HepG2 (cell line): Measurements from ENCODE around the gene SUSD6. TPM values are rescaled to one million over a fixed set of nuclear protein-coding genes. Genes with fewer than 3 reads are reported as not detected.

Experiments
- ATAC-seq: fragments of 200-7000 bp; cut with Tn5 transposase; 3 replicates; pipeline ENCODE4 v1.9.1; 2020; ENCODE audit warnings: mild to moderate bottlenecking, moderate library complexity
- BruUV-seq: library from RNA; stranded (reverse); fragments of 400-500 nt; replicated peaks from 2 replicates; lab custom pipeline; 2021; lab: Mats Ljungman, UMichigan
- CTCF ChIA-PET: fragments of 300-600 bp; formaldehyde crosslinking; extraction: SDS; loops from one replicate; lab custom pipeline; 2021; ENCODE audit warnings: low total read pairs, inconsistent platforms, low intra/inter-chr PET ratio; lab: Yijun Ruan, JAX
- POLR2A ChIA-PET: fragments of 350-600 bp; sonication (Branson Sonifier 250); formaldehyde crosslinking; loops from one replicate; lab custom pipeline; 2020; ENCODE audit warnings: antibody characterized with exemption, inconsistent platforms; lab: Yijun Ruan, JAX
- DNase-seq: peaks from one replicate; pipeline ENCODE4 v3.0.0-alpha.2; 2015; ENCODE audit warnings: low spot score
- FAIRE-seq: peaks from 3 replicates; lab custom pipeline; 2011; peaks lifted over from hg19 to GRCh38; lab: Jason Lieb, UNC
- H2AFZ ChIP-seq: one replicate; pipeline ENCODE4 v1.6.1; 2011; ENCODE audit warnings: low read length, inconsistent platforms
- H3K27ac ChIP-seq: fragments of 300-600 bp; 3 replicates; pipeline ENCODE4 v1.8.0; 2011; ENCODE audit warnings: mixed run types, mild to moderate bottlenecking, mixed read lengths, low read length, inconsistent platforms; ENCODE audit not compliant: insufficient read depth; ENCODE audit errors: extremely low read length
- H3K27me3 ChIP-seq, 2 experiments: fragments of 200-600 bp in 1 of 2; 2 replicates in 1 of 2; 3 replicates in 1 of 2; pipeline versions ENCODE4 v1.6.0 to v1.8.0; 2011; ENCODE audit warnings: low read length in 2 of 2, mild to moderate bottlenecking in 2 of 2, moderate library complexity in 2 of 2, inconsistent platforms in 1 of 2; ENCODE audit not compliant: insufficient read depth in 2 of 2, control insufficient read depth in 1 of 2
- H3K36me3 ChIP-seq, 2 experiments: fragments of 200-600 bp in 1 of 2; replicated peaks in 1 of 2; 2 replicates in 1 of 2; 3 replicates in 1 of 2; pipeline versions ENCODE4 v1.5.1 to v1.8.0; 2011; ENCODE audit warnings: low read length in 2 of 2, inconsistent platforms in 1 of 2; ENCODE audit not compliant: insufficient read depth in 2 of 2, control insufficient read depth in 1 of 2
- H3K4me1 ChIP-seq: 2 replicates; pipeline ENCODE4 v1.5.1; 2012; ENCODE audit warnings: low read length, inconsistent platforms; ENCODE audit not compliant: insufficient read depth
- H3K4me2 ChIP-seq: 2 replicates; pipeline ENCODE4 v1.6.0; 2011; ENCODE audit warnings: low read depth, low read length, inconsistent platforms
- H3K4me3 ChIP-seq, 3 experiments: fragments of 200-600 bp in 1 of 3; sonication (generic), shearing (Covaris generic) in 1 of 3; replicated peaks in 1 of 3; 2 replicates each; pipeline ENCODE4 v1.5.1; 2011 to 2016; ENCODE audit warnings: low read length in 3 of 3, inconsistent platforms in 2 of 3, low read depth in 2 of 3, mild to moderate bottlenecking in 2 of 3, control low read depth in 1 of 3, mixed read lengths in 1 of 3; ENCODE audit not compliant: insufficient read depth in 1 of 3
- H3K79me2 ChIP-seq: one replicate; pipeline ENCODE4 v1.6.1; 2011; ENCODE audit warnings: low read length, inconsistent platforms; ENCODE audit not compliant: insufficient read depth
- H3K9ac ChIP-seq: 2 replicates; pipeline ENCODE4 v1.6.0; 2011; ENCODE audit warnings: mild to moderate bottlenecking, low read depth, low read length, inconsistent platforms; ENCODE audit not compliant: insufficient read depth
- H3K9me3 ChIP-seq: 2 replicates; pipeline ENCODE4 v1.5.1; 2012; ENCODE audit warnings: mild to moderate bottlenecking, low read length
- H4K20me1 ChIP-seq: 2 replicates; pipeline ENCODE4 v1.6.0; 2011; ENCODE audit warnings: inconsistent platforms, mild to moderate bottlenecking, low read length, moderate library complexity; ENCODE audit not compliant: insufficient read depth
- GMEB2 ChIP-seq: IDR thresholded peaks from 2 replicates; pipeline ENCODE4 v1.6.1; 2016; ENCODE audit warnings: missing biosample characterization, missing genetic modification reagents, low read depth
- HMG20A ChIP-seq: IDR thresholded peaks from 2 replicates; pipeline ENCODE4 v1.6.1; 2016; ENCODE audit warnings: borderline replicate concordance
- HOXA9 ChIP-seq: sonication (generic); formaldehyde crosslinking; IDR thresholded peaks from 2 replicates; pipeline ENCODE4 v1.8.1; 2022; ENCODE audit warnings: missing genetic modification reagents, mild to moderate bottlenecking, moderate library complexity, borderline replicate concordance
- MAFK ChIP-seq, 2 experiments: IDR thresholded peaks in 1 of 2; conservative IDR thresholded peaks in 1 of 2; 2 replicates each; pipeline ENCODE4 v1.6.1; 2011; ENCODE audit warnings: improper control_type of control experiment in 2 of 2, low read length in 2 of 2
- MEF2D ChIP-seq: sonication (generic); formaldehyde crosslinking; IDR thresholded peaks from 2 replicates; pipeline ENCODE4 v1.5.1; 2020; ENCODE audit warnings: mild to moderate bottlenecking, missing genetic modification reagents
- NR3C1 ChIP-seq: sonication (generic); formaldehyde crosslinking; IDR thresholded peaks from 2 replicates; pipeline ENCODE4 v1.4.0; 2020; ENCODE audit warnings: missing genetic modification reagents
- SP1 ChIP-seq, 2 experiments: fragments of 450-650 bp in 1 of 2; sonication (generic) in 1 of 2; formaldehyde crosslinking in 1 of 2; IDR thresholded peaks; 2 replicates each; pipeline versions ENCODE4 v1.4.0 to v1.6.1; 2016 to 2020; ENCODE audit warnings: missing genetic modification reagents in 1 of 2
- SRSF9 ChIP-seq: fragments of 200-400 bp; formaldehyde crosslinking; IDR thresholded peaks from 2 replicates; pipeline ENCODE4 v1.6.1; 2018; ENCODE audit warnings: borderline replicate concordance, mild to moderate bottlenecking, low read depth, low read length; ENCODE audit not compliant: insufficient read depth, poor library complexity, severe bottlenecking
- TBX3 ChIP-seq: fragments of 450-650 bp; IDR thresholded peaks from 2 replicates; pipeline ENCODE4 v1.6.1; 2017; ENCODE audit warnings: antibody characterized with exemption, mild to moderate bottlenecking, inconsistent platforms, borderline replicate concordance
- WIZ ChIP-seq: sonication (generic); formaldehyde crosslinking; IDR thresholded peaks from 2 replicates; pipeline ENCODE4 v1.5.1; 2020; ENCODE audit warnings: mild to moderate bottlenecking, missing genetic modification reagents
- ZEB1 ChIP-seq: IDR thresholded peaks from 2 replicates; pipeline ENCODE4 v1.6.1; 2012; ENCODE audit warnings: mild to moderate bottlenecking, low read depth, inconsistent platforms; ENCODE audit not compliant: insufficient replicate concordance
- ZMYM2 ChIP-seq: sonication (generic); formaldehyde crosslinking; IDR thresholded peaks from 2 replicates; pipeline ENCODE4 v1.8.0; 2022; ENCODE audit warnings: mild to moderate bottlenecking, missing genetic modification reagents
- ZMYM3 ChIP-seq: sonication (generic); formaldehyde crosslinking; IDR thresholded peaks from 2 replicates; pipeline ENCODE4 v1.5.1; 2020; ENCODE audit warnings: mild to moderate bottlenecking, missing genetic modification reagents
- ZNF101 ChIP-seq: sonication (generic); formaldehyde crosslinking; IDR thresholded peaks from 2 replicates; pipeline ENCODE4 v1.4.0; 2020; ENCODE audit warnings: mild to moderate bottlenecking, low read depth, missing genetic modification reagents, borderline replicate concordance
- ZNF678 ChIP-seq: sonication (generic); formaldehyde crosslinking; IDR thresholded peaks from 2 replicates; pipeline ENCODE4 v1.4.0; 2020; ENCODE audit warnings: mild to moderate bottlenecking, missing genetic modification reagents
- WGBS: methylation state at CpG from one replicate; pipeline ENCODE4 v1.1.6; 2017; ENCODE audit warnings: low lambda C conversion rate; 5-methylcytosine and 5-hydroxymethylcytosine counted together
- in situ Hi-C: cut with HindIII; loops from 2 replicates; pipeline ENCODE4 v1.10.0; 2017; ENCODE audit warnings: low pct_unique_long_range_greater_than_20kb; ENCODE audit not compliant: extremely low pct_ligation_motif_present
- intact Hi-C: fragments of 100-400 bp; cut with micrococcal nuclease; formaldehyde crosslinking; loops from one replicate; pipeline ENCODE4 v1.10.0; 2022; ENCODE audit not compliant: unreplicated experiment
- polyA plus RNA-seq, 8 experiments: library from polyadenylated mRNA; depleted of rRNA in 3 of 8; stranded (reverse) in 7 of 8; unstranded in 1 of 8; fragments of >200 nt; fragmentation: Illumina TruSeq in 4 of 8; extraction: Trizol in 4 of 8; gene quantifications; 2 replicates each; pipeline versions ENCODE4 v1.2.1 to v1.2.3, GENCODE V29; 2011 to 2016; ENCODE audit warnings: low read depth in 4 of 8, missing spikeins in 1 of 8, mixed read lengths in 1 of 8; ENCODE audit not compliant: insufficient read depth in 1 of 8
- total RNA-seq, 5 experiments: library from RNA; depleted of rRNA; stranded (reverse); fragments of >200 nt; fragmentation: Illumina TruSeq; extraction: Trizol; gene quantifications; 2 replicates each; pipeline ENCODE4 v1.2.3, GENCODE V29; 2016; ENCODE audit warnings: low read depth in 1 of 5
- TF ChIP-seq, protein P1 (sequence below): sonication (generic); formaldehyde crosslinking; IDR thresholded peaks from 2 replicates; pipeline ENCODE4 v1.5.1; 2020; ENCODE audit warnings: mild to moderate bottlenecking, missing genetic modification reagents, borderline replicate concordance

Gene SUSD6
- total and polyA plus RNA-seq, 2 of the 13 experiments (the other 11 are each of a cell fraction or from before 2014, with no cell fraction given), result 7.2 to 7.4 TPM

GRCh38 chr14:69669375-69669774 is 58.0 kb downstream of the SUSD6 start:
- intact Hi-C loops (no loop called here), in situ Hi-C loops (no loop called here)
- Histone ChIP-seq H4K20me1 (no peaks in the 10 kb centered on the region), H3K79me2 (peaks cover 5% of the 10 kb centered on the region), H3K9me3 (no peaks in the 10 kb centered on the region), H2AFZ (no peak overlapping the region), H3K27ac (no peak overlapping the region), H3K4me3 (no peak overlapping the region), H3K9ac (no peak overlapping the region), H3K4me1 (peaks cover 49% of the 10 kb centered on the region), H3K4me2 (no peak overlapping the region), H3K27me3 (no peaks in the 10 kb centered on the region), H3K36me3 (no peaks in the 10 kb centered on the region; a peak in 1 of 5 replicates)
- CTCF ChIA-PET, result no interaction called here
- POLR2A ChIA-PET, result no interaction called here
- FAIRE-seq, result no peak
- 92% methylated on average over 2 of the region's 2 CpGs for WGBS
- BruUV-seq, result no TSS peak
- no peak for ATAC-seq
- no peak for DNase-seq
- TF ChIP-seq, protein P1, sequence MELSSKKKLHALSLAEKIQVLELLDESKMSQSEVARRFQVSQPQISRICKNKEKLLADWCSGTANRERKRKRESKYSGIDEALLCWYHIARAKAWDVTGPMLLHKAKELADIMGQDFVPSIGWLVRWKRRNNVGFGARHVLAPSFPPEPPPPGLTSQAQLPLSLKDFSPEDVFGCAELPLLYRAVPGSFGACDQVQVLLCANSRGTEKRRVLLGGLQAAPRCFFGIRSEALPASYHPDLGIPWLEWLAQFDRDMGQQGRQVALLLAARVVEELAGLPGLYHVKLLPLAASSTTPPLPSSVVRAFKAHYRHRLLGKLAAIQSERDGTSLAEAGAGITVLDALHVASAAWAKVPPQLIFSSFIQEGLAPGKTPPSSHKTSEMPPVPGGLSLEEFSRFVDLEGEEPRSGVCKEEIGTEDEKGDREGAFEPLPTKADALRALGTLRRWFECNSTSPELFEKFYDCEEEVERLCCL, result no peak
- no peak for TF ChIP-seq WIZ (CRISPR knock-in tag)
- TF ChIP-seq TBX3, result no peak
- TF ChIP-seq ZNF678 (CRISPR knock-in tag), result no peak
- no peak for TF ChIP-seq SP1 (IDR thresholded peaks at IDR 0.05)
- TF ChIP-seq SP1 (CRISPR knock-in tag; IDR thresholded peaks at IDR 0.05), result no peak
- no peak for TF ChIP-seq HOXA9 (CRISPR knock-in tag)
- TF ChIP-seq GMEB2 (CRISPR knock-in tag), result no peak
- no peak for TF ChIP-seq ZMYM2 (CRISPR knock-in tag)
- TF ChIP-seq ZMYM3 (CRISPR knock-in tag), result no peak
- no peak for TF ChIP-seq NR3C1
- TF ChIP-seq ZNF101 (CRISPR knock-in tag), result no peak
- no peak for TF ChIP-seq MAFK (conservative IDR thresholded peaks at IDR 0.05 in 1 of 2, IDR thresholded peaks at IDR 0.05 in 1 of 2; ENCODE audit: low read length in 2 of 2)
- no peak for TF ChIP-seq MEF2D (CRISPR knock-in tag)
- TF ChIP-seq SRSF9, result no peak
- no peak for TF ChIP-seq HMG20A
- TF ChIP-seq ZEB1, result no peak
